IPS-11a (cell line): ENCODE data around the gene AGBL3.

ENCODE experiments used
- H3K4me3 ChIP-seq: one replicate; pipeline ENCODE4 v1.5.1; 2013; ENCODE audit warnings: low read depth, low read length, control low read depth

AGBL3 gene

DNA sequence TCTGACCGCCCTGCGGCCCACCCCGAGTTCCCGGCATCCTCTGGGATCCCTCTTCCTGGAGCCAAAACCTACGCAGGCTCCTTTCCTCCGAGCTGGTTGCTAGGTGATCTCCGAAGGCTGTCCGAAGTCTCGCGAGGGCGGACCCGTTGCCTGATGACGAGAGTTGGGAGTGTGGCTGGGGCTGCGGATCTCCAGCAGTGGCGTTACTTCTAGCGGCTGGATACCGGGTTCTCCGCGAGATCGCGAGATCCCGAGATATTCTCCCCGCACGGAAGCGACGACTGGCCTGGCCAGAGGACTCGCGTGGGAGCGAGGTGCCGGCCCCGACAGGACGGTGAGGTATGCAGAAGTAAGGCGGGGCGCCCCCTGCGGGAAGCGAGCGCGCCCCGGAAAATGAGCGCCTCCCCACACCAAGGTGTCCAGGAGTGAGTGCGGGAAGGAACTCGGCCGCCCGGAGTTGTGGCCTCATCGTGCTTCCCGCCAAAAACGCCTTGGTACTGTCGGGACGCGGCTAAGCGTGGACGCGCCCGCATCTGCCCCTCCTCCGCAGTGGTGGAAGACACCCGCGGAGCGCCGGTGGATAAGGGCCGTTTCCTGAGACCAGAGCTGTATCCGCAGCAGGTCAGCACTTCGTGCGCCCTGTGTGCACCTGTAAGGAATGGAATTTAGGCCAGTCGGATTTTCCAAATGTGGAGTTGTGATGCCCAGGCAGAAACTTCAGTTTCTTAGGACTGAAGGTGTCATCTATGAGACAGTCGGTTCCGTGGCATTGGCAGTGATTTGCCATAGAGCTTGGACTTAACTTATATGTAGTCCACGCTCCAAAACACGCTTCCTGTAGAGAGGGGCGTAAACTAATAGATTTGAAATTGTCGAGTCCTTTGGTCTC, at the start of gene AGBL3:
AGBL3 (plus strand) TSS at position 146 of the 889 bp plus-strand sequence. CDS start 1,426 bp downstream, outside the sequence.
- H3K4me3 ChIP-seq, result peak within 1 kb of the TSS; percentile 83

DNA sequence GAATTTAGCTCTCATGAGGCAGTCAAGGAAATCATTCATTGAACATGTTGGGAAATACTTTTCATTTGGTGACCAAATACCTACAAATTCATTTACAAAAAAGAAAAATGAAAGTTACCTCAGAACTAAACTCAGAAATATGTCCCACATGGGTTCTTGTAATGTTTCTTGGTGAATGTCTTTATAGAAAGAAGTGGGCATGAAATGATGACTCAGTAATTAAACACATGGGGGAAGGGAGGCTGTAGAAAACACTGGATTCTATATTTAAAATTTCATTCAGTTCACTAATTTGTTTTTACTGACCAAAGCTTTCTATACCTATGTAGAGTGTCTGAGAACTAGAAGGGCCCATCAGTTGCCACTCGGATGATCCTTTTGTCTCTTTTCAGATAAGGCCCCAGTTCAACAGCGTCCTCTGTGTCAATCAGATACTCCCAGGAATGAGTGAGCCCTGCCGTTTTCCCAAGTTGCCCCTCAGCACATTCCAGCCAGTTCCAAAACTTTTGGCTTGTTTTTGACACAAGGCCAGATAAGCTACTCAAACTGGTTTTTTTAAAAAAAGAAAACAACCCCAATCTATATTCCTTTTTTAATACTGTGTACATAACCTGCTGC, 49.3 kb upstream of the AGBL3 start:
- H3K4me3 ChIP-seq, result no peak overlapping the region

DNA sequence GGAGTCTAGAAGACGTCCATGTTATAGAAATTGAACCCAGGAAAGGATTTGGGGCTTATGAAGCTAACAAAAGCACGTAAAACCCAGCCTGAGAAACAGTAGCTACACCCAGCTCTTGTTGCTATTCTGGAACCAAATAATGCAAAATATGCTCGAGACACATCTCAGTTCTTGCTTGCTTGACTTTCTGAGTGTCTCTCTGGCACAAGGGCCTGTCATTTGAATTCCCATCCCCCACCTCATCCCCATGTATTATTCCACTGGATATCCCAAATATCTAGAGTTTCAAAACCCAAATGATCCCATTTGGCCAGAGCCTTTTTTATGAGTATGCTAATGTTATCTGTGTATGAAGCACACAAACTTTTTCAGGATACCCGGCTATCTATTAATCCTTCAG, 48.2 kb upstream of the AGBL3 start:
- H3K4me3 ChIP-seq, result no peak overlapping the region

DNA sequence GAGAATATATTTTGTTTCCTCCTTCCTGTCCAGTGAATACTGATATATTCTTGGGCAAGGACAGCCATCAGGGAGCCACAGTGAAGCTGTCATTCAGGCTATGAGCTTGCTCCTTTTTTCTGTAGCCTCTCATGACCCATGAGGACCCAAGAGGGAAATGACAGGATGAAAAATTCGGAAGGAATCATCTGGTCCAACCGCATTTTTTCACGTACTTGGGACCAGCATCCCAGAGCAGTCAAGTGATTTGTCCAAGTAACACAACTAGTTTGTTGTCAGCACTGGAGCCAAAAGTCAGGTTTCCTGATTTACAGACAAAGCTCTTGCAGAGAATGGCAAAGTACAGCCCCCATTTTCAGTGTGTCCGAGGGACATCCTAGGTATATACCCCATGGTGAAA, 47.2 kb upstream of the AGBL3 start:
- H3K4me3 ChIP-seq, result no peak overlapping the region

DNA sequence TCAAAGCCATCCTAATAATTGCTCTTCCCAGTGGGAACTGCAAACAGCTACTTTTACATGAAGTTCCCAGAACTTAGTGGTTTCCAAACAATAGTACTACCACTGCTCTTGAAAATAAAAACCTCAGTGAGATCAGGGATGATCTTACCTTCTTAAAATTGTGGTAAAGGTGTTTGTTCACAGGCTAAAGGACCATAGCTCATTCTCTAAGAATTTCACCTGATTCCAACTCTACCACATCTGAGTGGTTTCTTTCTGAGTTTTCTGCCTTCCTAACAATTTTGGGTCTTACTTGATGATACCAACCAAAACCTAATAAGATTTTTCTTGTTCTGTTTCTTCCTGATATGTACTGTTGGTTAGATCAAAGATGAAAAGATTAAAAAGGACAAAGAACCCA, 45.6 kb upstream of the AGBL3 start:
- H3K4me3 ChIP-seq, result no peak overlapping the region

DNA sequence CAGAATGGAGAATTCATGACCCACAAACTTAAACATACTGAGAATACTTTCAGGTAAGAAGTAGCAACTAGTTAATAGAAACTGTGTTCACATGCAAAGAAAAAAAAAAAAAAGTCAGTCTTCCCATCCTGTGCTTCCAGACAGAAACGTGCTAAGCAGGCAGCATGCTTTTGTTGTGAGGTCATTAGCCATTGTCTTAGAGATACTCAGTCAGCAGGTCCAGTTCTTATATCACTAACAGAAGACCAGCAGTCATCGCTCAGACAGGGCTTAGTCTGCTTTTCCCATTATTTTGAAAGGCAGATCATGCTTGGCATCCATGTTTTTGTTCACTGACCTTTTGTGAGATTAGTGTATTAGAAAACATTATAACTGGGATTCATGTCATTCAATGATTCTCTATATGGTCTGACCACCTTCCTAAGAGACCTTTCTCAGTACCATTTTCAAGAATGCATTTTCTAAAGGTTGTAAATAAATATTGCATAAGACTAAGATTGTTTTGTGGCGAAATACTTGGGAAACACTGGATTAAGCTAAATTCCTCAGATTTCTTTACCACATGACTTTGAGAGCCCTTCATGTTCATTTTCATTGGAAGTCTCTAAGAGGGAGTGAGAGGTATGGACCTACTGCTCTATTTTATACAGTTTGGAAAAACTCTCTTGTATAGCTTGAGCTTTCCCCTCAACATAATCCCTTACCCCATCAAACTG, 45.0 kb upstream of the AGBL3 start:
- no peak overlapping the region for H3K4me3 ChIP-seq

DNA sequence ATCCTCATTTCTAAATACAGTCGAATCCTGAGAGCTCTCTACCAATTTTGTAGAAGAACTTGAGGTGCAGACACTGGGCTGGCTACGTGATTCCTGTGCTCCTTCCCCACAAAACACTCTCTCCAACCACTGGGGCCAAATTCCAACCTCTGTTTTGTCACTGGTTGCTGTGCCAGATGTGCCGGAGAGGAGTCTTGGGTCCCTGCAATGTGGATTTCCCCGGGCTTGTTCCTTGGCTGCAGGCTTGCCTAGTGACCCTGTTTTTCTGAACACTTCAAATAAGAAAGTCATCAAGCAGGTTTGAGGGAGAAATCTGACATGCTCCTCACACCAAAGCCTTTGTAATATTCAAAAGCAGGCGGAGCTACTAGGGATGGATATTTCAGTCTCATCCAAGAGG, 44.4 kb upstream of the AGBL3 start:
- H3K4me3 ChIP-seq, result no peak overlapping the region

DNA sequence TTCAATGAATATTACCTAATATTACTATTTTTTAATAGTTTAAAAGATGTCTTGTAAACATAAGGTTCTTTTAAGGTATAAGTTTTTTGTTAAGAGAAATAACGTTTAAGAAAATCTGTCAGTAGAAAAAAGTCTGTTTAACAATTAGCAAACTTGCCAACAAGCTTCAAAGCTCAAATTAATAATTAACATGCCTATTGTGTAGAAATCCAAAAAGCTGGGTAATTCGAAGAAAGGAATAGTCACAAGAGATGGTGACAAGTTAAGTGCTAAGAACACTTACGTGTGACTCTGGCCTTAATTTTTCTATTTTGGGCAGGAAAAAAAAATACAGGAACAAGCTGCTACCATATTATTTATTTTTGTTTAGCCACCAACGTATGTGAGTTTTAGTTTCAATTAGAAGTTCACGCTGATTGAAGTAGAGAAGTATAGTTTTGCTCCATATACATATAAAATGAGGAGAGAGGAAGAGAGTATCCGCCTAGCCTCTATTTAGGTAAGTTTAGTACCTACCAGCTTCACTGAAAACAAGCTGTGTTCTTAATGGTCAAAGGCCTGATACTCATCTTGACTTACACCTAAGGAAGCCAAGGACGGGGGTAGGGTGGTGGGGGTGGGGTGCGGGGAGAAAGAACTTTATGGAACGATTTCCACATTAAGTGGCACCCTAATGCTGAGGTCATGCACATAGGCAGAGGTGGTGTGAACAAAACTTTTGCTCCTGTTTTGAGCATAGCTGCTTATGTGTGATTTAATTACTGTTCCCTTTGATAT, 43.4 kb upstream of the AGBL3 start:
- no peak overlapping the region for H3K4me3 ChIP-seq

DNA sequence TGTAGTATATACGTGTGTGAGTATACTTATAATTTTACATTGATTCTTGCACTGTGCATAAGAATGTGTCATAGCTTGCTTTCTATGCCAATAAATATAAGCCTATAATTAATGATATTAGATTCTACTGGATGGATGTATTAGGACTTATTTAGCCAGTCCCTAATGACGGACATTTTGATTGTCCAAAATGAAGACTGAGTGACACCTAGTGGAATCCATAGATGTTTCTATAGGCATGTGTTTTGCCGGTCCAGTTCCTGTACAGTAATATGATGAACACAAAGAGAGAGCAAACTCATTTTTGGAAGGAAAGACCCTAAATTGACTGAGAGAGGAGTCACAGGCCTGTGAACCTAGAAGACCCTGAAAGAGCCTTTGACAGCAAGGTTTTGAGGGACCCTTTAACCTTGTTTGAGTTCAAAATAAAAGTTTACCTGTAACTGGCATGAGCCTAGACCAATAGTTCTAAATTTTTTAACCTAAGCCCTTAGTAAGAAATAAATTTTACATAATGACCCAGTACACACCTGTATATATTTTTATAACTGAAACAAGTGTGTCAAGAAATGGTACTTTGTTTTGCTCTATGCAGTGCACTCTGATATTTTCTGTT, 42.4 kb upstream of the AGBL3 start:
- H3K4me3 ChIP-seq, result no peak overlapping the region

DNA sequence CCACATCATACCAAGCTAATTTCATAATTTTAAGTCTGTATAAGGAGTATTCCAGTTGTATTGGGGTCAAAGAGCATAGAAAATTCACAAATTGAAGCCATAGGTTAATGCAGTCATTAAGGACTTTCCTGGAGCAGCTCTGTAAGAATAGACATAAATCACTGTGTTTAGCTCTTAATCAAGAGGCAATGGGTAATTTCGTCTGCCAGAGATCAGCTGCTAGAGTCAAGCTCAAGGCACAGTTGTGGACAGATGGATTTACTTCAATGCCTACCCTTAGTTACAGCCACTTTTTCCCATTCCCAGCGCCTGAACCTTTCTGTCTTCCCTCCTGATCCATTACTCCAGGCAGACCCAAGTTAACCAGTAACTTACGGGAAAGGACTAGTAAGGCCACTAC, 40.6 kb upstream of the AGBL3 start:
- H3K4me3 ChIP-seq, result no peak overlapping the region

DNA sequence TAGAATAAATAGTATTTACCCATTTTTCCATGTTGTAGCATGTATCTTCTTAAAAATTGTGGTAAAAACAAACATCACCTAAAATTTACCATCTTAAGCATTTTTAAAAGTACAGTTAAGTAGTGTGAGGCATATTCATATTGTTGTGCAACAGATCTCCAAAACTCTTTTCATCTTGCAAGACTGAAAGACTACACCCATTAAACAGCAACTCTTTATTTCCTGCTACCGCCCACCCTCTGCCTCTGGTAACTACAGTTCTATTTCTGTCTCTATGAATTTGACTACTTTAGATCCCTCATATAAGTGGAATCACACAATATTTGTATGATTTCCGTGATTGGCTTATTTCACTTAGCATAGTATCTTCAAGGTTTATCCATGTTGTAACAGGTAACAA, 40.0 kb upstream of the AGBL3 start:
- no peak overlapping the region for H3K4me3 ChIP-seq

DNA sequence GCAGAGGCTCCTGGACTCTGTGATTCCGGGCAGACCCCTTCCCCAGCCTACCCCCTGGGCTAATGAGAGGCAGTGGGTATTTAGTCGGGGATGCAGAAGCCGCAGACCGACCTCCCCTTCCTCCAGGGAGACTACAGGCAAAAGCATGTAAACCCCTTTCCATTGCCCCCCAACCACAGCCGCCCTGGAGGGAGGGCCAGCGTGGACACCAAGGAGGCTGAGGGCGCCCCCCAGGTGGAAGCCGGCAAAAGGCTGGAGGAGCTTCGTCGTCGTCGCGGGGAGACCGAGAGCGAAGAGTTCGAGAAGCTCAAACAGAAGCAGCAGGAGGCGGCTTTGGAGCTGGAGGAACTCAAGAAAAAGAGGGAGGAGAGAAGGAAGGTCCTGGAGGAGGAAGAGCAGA, 39.0 kb upstream of the AGBL3 start:
- H3K4me3 ChIP-seq, result no peak overlapping the region

DNA sequence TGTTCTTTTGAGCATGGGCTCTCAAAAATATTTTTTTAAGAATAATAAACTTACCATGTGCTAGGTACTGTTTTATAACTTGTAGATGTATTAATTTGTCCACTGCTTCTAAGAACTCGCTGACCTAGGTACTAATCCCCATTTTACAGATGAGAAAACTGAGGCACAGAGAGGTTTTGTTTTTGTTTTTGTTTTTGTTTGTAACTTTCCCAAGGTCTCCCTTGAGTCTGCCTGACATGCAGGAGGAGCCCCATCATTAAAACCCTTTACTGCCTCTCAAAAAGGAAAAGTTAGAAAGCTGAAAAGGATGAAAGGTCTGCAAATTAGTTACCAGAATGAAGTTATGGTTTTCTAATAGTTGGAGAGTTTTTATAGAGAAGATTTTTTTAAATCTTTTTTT, 38.5 kb upstream of the AGBL3 start:
- no peak overlapping the region for H3K4me3 ChIP-seq

DNA sequence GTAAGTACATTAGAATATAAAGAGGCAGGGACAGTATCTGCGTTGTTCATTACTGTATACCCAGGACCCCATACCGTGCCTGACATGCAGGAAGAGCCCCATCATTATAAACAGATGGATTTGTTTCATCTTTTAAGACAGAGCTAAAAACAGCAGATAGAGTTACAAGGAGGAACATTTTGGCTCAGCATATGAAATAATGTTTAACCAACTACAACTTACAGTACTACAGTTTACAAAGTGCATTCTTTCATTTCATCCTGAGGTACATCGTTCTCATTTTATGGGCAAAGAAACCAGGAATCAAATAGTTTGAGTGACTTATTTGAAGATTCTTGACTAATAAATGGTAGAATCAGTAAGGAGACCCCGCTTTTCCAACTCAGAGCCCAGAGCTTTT, 38.1 kb upstream of the AGBL3 start:
- no peak overlapping the region for H3K4me3 ChIP-seq

DNA sequence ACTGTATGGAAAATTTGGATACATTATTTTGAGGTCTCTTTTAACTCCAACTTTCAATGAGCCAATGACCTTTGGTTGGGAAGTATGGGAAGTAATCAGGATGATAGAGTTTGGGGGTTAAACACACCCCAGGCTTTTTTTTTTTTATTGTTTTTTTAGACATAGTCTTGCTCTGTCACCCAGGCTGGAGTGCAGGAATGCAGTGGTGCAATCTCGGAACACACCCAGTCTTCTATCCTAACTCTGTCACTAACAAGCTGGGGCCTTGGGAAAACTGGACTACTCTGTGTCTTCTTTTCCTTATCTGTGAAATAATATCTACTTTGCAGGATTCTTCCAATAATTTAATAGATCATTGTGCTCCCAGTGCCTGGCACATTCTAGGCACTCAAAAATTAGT, 37.6 kb upstream of the AGBL3 start:
- H3K4me3 ChIP-seq, result no peak overlapping the region

DNA sequence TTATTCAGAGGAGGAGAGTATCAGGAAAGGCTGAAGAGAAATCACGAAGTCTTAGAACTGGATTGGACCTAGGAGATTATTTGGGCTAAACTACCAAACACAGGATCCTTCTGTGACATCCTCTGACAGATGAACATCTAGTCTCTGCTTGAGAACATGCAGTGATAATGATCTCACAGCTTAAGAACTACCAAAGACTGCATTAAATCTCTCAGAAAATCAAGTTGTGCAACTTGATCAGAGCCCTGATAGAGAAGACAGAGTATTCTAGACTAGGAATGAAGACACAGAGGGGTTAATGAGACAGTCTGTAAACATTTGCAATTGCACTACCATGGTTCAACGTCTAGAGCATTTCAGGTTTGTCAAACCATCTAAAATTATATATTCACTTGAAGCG, 37.1 kb upstream of the AGBL3 start:
- no peak overlapping the region for H3K4me3 ChIP-seq

DNA sequence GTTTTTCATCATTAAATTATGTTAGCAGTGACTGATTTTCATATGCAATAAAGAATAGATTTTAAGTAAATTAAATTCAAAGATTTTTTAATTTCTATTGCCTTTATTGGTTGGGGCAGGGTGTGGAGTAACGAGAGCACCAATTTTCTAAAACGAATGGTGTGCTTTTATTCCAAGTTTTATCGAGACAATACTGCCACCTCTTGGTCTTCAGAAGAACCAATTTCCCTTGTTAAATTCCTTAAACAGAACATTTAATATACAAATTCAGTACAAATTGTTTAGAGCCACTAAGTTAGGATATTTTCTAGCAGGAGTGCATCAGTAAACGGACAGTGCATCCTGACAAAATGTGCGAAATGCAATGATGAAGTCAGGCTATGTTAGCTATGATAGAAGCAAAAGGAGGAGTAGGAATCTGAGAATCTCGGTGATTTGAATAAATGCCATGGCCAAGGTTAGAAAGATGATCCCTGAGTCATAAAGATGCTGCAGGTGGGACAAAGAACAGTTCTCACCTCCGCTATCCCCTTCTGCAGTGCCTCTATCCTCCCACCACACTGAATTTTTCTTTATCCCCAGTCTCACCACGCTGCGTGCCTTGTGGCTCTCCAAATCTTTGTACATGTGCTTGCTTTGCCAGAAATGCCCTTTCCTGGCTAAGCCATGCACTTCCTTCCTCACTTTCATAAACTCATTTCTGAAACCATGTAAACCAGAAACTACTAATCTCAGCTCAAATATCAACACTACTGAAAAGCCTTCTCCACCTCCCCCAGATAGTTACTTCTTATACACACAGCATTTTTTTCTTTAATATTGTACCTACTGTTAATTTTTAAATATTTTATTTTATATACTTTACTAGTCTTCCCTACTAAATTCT, 31.9 kb upstream of the AGBL3 start:
- H3K4me3 ChIP-seq, result no peak overlapping the region

DNA sequence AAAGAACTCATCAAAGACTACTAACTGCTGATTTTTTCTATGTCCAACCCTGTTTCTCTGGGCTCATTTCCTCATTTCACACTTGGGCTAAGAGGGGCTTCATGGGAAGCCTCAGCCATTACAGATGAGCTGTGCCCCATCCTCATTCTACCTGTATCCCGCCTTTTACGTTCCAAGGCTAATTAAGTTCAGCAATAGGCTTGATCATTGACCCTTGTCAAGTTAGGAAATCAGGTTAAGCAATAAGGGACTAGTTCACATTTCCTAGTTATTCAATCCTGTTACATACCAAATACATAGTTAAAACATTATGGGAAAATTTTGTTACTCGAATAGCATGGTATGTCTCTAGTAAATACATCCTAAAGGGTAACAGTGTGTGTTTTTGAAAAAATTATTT, 29.3 kb upstream of the AGBL3 start:
- no peak overlapping the region for H3K4me3 ChIP-seq

DNA sequence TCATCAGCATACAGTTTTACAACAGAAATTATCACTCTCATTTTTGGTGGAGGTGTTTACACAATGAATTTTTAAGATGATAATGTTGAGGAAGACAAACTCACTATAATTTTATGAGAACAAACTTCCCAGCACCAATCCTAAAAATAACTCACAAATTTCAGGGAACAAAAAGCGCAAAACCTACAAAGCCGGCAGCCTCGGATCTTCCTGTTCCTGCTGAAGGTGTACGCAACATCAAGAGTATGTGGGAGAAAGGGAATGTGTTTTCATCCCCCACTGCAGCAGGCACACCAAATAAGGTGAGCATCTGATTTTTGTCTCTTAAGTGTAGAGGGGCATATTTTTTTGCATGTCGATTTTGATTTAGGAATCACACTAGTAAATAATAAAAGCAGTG, 26.5 kb upstream of the AGBL3 start:
- H3K4me3 ChIP-seq, result no peak overlapping the region

DNA sequence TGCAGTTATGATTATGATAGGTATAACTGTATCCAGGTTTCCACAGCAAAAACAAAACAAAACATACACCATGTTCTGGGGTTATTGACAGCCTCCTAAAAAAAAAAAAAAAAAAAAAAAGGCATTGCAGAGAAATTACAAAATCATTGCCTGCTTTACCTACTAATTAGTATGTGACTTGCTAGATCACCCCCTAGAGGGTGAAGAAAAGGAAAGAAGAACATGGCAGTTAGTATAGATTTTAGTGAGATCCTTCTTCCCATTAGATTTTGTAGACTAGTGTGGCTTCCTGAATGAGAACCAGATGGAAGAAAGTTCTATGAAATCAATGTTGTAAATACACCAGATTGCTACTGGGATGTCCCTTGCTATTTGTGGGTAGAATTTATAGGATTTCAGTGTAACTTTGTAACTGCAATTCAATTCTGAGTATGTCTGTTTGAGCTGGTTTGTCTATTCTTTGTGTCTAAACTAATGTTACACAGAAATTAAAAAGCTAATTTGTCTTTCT, 24.0 kb upstream of the AGBL3 start:
- no peak overlapping the region for H3K4me3 ChIP-seq
